ENCODE data around the gene FKBP9.
"Not testable (repeated sequence)": the region's sequence is repeated elsewhere in the genome, so short reads cannot be mapped to it uniquely, and the experiment has no call there.

- TF ChIP-seq CTCF (IDR thresholded peaks at IDR 0.05; ENCODE audit: poor library complexity); EZH2 (IDR thresholded peaks at IDR 0.05; ENCODE audit: borderline replicate concordance); EZH2phosphoT487 (IDR thresholded peaks at IDR 0.05; ENCODE audit: low read depth, severe bottlenecking, unreplicated experiment): not testable (repeated sequence)
Measured at GRCh38 chr7:32999380-32999779, 42.1 kb downstream of the FKBP9 start.

All from hepatocyte (in vitro differentiated cells).